ENCODE data around the gene BCAS3.
A peak's percentile ranks its signal among the peaks of the same experiment; 100 is the strongest.
"Not testable (repeated sequence)": the region's sequence is repeated elsewhere in the genome, so short reads cannot be mapped to it uniquely, and the experiment has no call there.

The BCAS3 gene

GRCh38 chr17:60941571-60941970 is 263.9 kb downstream of the BCAS3 start:
- DNase-seq: no peak

GRCh38 chr17:60944751-60945150 is 267.1 kb downstream of the BCAS3 start:
- no peak for DNase-seq

- DNase-seq: no peak
Measured at GRCh38 chr17:60947100-60947499, 269.4 kb downstream of the BCAS3 start.

GRCh38 chr17:60947543-60947942 is 269.9 kb downstream of the BCAS3 start:
- no peak for DNase-seq

- DNase-seq: no peak
Measured at GRCh38 chr17:60952747-60953146, 275.1 kb downstream of the BCAS3 start.

GRCh38 chr17:60959011-60959410 is 281.4 kb downstream of the BCAS3 start:
- no peak for DNase-seq

GRCh38 chr17:60959696-60960095 is 282.0 kb downstream of the BCAS3 start:
- DNase-seq: no peak

GRCh38 chr17:60960398-60961065 is 282.9 kb downstream of the BCAS3 start:
- DNase-seq: no peak

GRCh38 chr17:60964160-60964559 is 286.5 kb downstream of the BCAS3 start:
- no peak for DNase-seq

- no peak for DNase-seq
Measured at GRCh38 chr17:60968266-60968665, 290.6 kb downstream of the BCAS3 start.

- no peak for DNase-seq
Measured at GRCh38 chr17:60969500-60970037, 291.9 kb downstream of the BCAS3 start.

- no peak for DNase-seq
Measured at GRCh38 chr17:60970741-60971140, 293.1 kb downstream of the BCAS3 start.

GRCh38 chr17:60971515-60972369 is 294.1 kb downstream of the BCAS3 start:
- peak; percentile 19 for DNase-seq

- not testable (repeated sequence) for DNase-seq
Measured at GRCh38 chr17:60976861-60977260, 299.2 kb downstream of the BCAS3 start.

- no peak for DNase-seq
Measured at GRCh38 chr17:60989379-60989778, 311.7 kb downstream of the BCAS3 start.

GRCh38 chr17:60989846-60990245 is 312.2 kb downstream of the BCAS3 start:
- DNase-seq: no peak

GRCh38 chr17:60993497-60993896 is 315.8 kb downstream of the BCAS3 start:
- no peak for DNase-seq

GRCh38 chr17:60995680-60996079 is 318.0 kb downstream of the BCAS3 start:
- DNase-seq: no peak

GRCh38 chr17:61000911-61001310 is 323.3 kb downstream of the BCAS3 start:
- no peak for DNase-seq

- no peak for DNase-seq
Measured at GRCh38 chr17:61002316-61002736, 324.7 kb downstream of the BCAS3 start.

- DNase-seq: no peak
Measured at GRCh38 chr17:61005358-61005757, 327.7 kb downstream of the BCAS3 start.

- not testable (repeated sequence) for DNase-seq
Measured at GRCh38 chr17:61005958-61006357, 328.3 kb downstream of the BCAS3 start.

GRCh38 chr17:61007980-61008379 is 330.3 kb downstream of the BCAS3 start:
- DNase-seq: no peak

GRCh38 chr17:61009663-61010062 is 332.0 kb downstream of the BCAS3 start:
- no peak for DNase-seq

All from CD4-positive, alpha-beta T cell treated with Interleukin-15 for 1 hour (primary cell).